Frontal cortex (tissue), 4 donors: Measurements from ENCODE around the gene HIC1. TPM values are rescaled to one million over a fixed set of nuclear protein-coding genes. Genes with fewer than 3 reads are reported as not detected.
"Not testable (repeated sequence)": the region's sequence is repeated elsewhere in the genome, so short reads cannot be mapped to it uniquely, and the experiment has no call there.

Experiments
- DNase-seq, 2 donors: peaks; one replicate each; pipeline ENCODE4 v3.0.0; 2012; ENCODE audit warnings: low spot score in 2 of 2
- FAIRE-seq: peaks from 2 replicates; lab custom pipeline; 2012; peaks lifted over from hg19 to GRCh38; lab: Jason Lieb, UNC
- total RNA-seq: library from RNA; depleted of rRNA; stranded (reverse); fragments of >200 nt; gene quantifications from one replicate; pipeline ENCODE4 v1.2.3, GENCODE V29; 2014
- donor health status: control.
- donor health status: control.
- donor health status: control.

The HIC1 gene
- 3.3 TPM for total RNA-seq

GRCh38 chr17:2054512-2055291 lies at the start of gene HIC1:
HIC1 (plus strand) TSS chr17:2055103; CDS start chr17:2056691, 1,588 bp downstream.
- FAIRE-seq (no peak), DNase-seq (peak; percentile 89 to 91)

- DNase-seq = no peak
- FAIRE-seq = no peak
These were observed 46.4 kb upstream of the HIC1 start for GRCh38 chr17:2008332-2009126.

- DNase-seq (no peak), FAIRE-seq (no peak)
These were observed 45.2 kb upstream of the HIC1 start for GRCh38 chr17:2009737-2010136.

GRCh38 chr17:2011411-2012371 lies 43.2 kb upstream of the HIC1 start:
- DNase-seq (no peak), FAIRE-seq (no peak)

GRCh38 chr17:2012499-2012898 lies 42.4 kb upstream of the HIC1 start:
- FAIRE-seq (no peak), DNase-seq (no peak)

- not testable (repeated sequence) for FAIRE-seq, DNase-seq
These were observed 41.5 kb upstream of the HIC1 start for GRCh38 chr17:2013220-2013993.

GRCh38 chr17:2013994-2014317 lies 40.9 kb upstream of the HIC1 start:
- FAIRE-seq = no peak

GRCh38 chr17:2015314-2015713 lies 39.6 kb upstream of the HIC1 start:
- DNase-seq = no peak
- no peak for FAIRE-seq

More at GRCh38 chr17:2013994-2014317, 40.9 kb upstream of the HIC1 start:
- DNase-seq = no peak

- no peak for FAIRE-seq
- no peak for DNase-seq
These were observed 38.4 kb upstream of the HIC1 start for GRCh38 chr17:2016494-2016893.

- FAIRE-seq (no peak), DNase-seq (no peak)
These were observed 37.5 kb upstream of the HIC1 start for GRCh38 chr17:2017274-2017941.

- no peak for FAIRE-seq
- no peak for DNase-seq
These were observed 36.0 kb upstream of the HIC1 start for GRCh38 chr17:2018716-2019510.

- FAIRE-seq (no peak), DNase-seq (no peak)
These were observed 35.2 kb upstream of the HIC1 start for GRCh38 chr17:2019723-2020122.

- DNase-seq = no peak
- no peak for FAIRE-seq
These were observed 34.2 kb upstream of the HIC1 start for GRCh38 chr17:2020721-2021120.

- DNase-seq = no peak
- no peak for FAIRE-seq
These were observed 32.2 kb upstream of the HIC1 start for GRCh38 chr17:2022647-2023240.

GRCh38 chr17:2023256-2023655 lies 31.6 kb upstream of the HIC1 start:
- no peak for FAIRE-seq
- no peak for DNase-seq

GRCh38 chr17:2023692-2024571 lies 31.0 kb upstream of the HIC1 start:
- DNase-seq (peak; percentile 63 to 73), FAIRE-seq (no peak)
